Stimulated activated naive CD8-positive, alpha-beta T cell treated with anti-CD3 and anti-CD28 coated beads, Interleukin-15, Interleukin-2, amounts not matched to agents 100 U/mL and 50 U/mL, for 24 hours (primary cell): ENCODE measurements around the gene ZNF763.
A peak's percentile ranks its signal among the peaks of the same experiment; 100 is the strongest.
"Not testable (repeated sequence)": the region's sequence is repeated elsewhere in the genome, so short reads cannot be mapped to it uniquely, and the experiment has no call there.

Experiments
- ATAC-seq: fragments of 150-1000 bp; cut with Tn5 transposase; one replicate; pipeline ENCODE4 v1.10.0; 2021
- DNase-seq: peaks from one replicate; pipeline ENCODE4 v3.0.0; 2021

The ZNF763 gene

GRCh38 chr19:11973019-11973810 lies 8.4 kb downstream of the ZNF763 start:
- no peak for DNase-seq

GRCh38 chr19:11978492-11979100 lies 13.8 kb downstream of the ZNF763 start:
- no peak for DNase-seq
- no peak for ATAC-seq

More at GRCh38 chr19:11973019-11973810, 8.4 kb downstream of the ZNF763 start:
- ATAC-seq: no peak

GRCh38 chr19:11979527-11979926 lies 14.7 kb downstream of the ZNF763 start:
- ATAC-seq: no peak
- no peak for DNase-seq

GRCh38 chr19:11982526-11982925 lies 17.7 kb downstream of the ZNF763 start:
- no peak for DNase-seq
- no peak for ATAC-seq

GRCh38 chr19:11984986-11985385 lies 20.1 kb downstream of the ZNF763 start:
- no peak for ATAC-seq
- peak; percentile 22 for DNase-seq

- no peak for ATAC-seq
- DNase-seq: no peak
These were observed 21.9 kb downstream of the ZNF763 start for GRCh38 chr19:11986754-11987153.

GRCh38 chr19:11987405-11988281 lies 22.8 kb downstream of the ZNF763 start:
- ATAC-seq (peak; percentile 99), DNase-seq (peak; percentile 96)

- no peak for ATAC-seq
- DNase-seq: no peak
These were observed 24.2 kb downstream of the ZNF763 start for GRCh38 chr19:11989112-11989456.

GRCh38 chr19:11991921-11992320 lies 27.1 kb downstream of the ZNF763 start:
- ATAC-seq, DNase-seq: not testable (repeated sequence)

GRCh38 chr19:11995174-11995573 lies 30.3 kb downstream of the ZNF763 start:
- ATAC-seq: peak; percentile 77
- DNase-seq: no peak

GRCh38 chr19:12000152-12000981 lies 35.5 kb downstream of the ZNF763 start:
- peak; percentile 87 for ATAC-seq
- DNase-seq: no peak

- DNase-seq (no peak), ATAC-seq (no peak)
These were observed 50.3 kb downstream of the ZNF763 start for GRCh38 chr19:12015015-12015752.

GRCh38 chr19:12015753-12016116 lies 50.9 kb downstream of the ZNF763 start:
- DNase-seq: no peak
- no peak for ATAC-seq
